Rectal smooth muscle tissue (tissue), 1 donor: Measurements from ENCODE around the gene PSMA4.

Source experiments
- H3K27ac ChIP-seq: one replicate; pipeline ENCODE4 v1.7.0; 2013; ENCODE audit warnings: low read depth, low read length, inconsistent platforms
- H3K27me3 ChIP-seq: one replicate; pipeline ENCODE4 v1.7.0; 2013; ENCODE audit warnings: low read length; ENCODE audit not compliant: control insufficient read depth, insufficient read depth
- H3K36me3 ChIP-seq: one replicate; pipeline ENCODE4 v1.7.0; 2013; ENCODE audit warnings: low read length; ENCODE audit not compliant: control insufficient read depth, insufficient read depth
- H3K4me1 ChIP-seq: one replicate; pipeline ENCODE4 v1.7.0; 2013; ENCODE audit warnings: low read length; ENCODE audit not compliant: control insufficient read depth, insufficient read depth
- H3K4me3 ChIP-seq: one replicate; pipeline ENCODE4 v1.7.0; 2013; ENCODE audit warnings: low read length
- H3K9ac ChIP-seq: one replicate; pipeline ENCODE4 v1.7.0; 2013; ENCODE audit warnings: low read length

PSMA4 gene

GRCh38 chr15:78561490-78561889, 21.2 kb downstream of the PSMA4 start:
- H3K27me3 ChIP-seq = no peaks in the 10 kb centered on the region
- H3K27ac ChIP-seq = no peak overlapping the region
- H3K4me1 ChIP-seq = peaks cover 2% of the 10 kb centered on the region
- no peak overlapping the region for H3K4me3 ChIP-seq
- no peak overlapping the region for H3K9ac ChIP-seq
- no peaks in the 10 kb centered on the region for H3K36me3 ChIP-seq

GRCh38 chr15:78563092-78563491, 22.8 kb downstream of the PSMA4 start:
- H3K4me1 ChIP-seq = peaks cover 2% of the 10 kb centered on the region
- H3K36me3 ChIP-seq = no peaks in the 10 kb centered on the region
- no peaks in the 10 kb centered on the region for H3K27me3 ChIP-seq
- no peak overlapping the region for H3K9ac ChIP-seq
- no peak overlapping the region for H3K27ac ChIP-seq
- H3K4me3 ChIP-seq = no peak overlapping the region

DNA sequence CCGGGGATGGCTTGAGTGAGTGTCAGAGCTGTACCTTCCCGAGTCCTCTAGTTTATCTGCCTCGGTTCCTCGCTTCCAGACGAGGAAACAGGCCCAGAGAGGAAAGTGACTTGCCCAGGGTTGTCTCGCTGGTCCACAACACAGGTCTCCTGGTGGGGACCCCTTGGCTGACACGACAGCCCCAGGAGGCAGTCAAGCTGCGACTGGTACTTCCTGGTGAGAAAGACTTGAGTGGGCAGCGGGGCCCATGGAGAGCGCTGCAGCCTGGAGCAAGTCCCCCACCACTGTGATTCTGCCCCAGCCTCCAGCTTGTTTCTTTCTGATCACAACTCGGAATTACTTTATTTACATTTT, 24.5 kb downstream of the PSMA4 start:
- no peak overlapping the region for H3K9ac ChIP-seq
- no peak overlapping the region for H3K27ac ChIP-seq
- H3K4me3 ChIP-seq = peak overlapping the region; percentile 60
- no peaks in the 10 kb centered on the region for H3K36me3 ChIP-seq
- peaks cover 2% of the 10 kb centered on the region for H3K4me1 ChIP-seq
- no peaks in the 10 kb centered on the region for H3K27me3 ChIP-seq

DNA sequence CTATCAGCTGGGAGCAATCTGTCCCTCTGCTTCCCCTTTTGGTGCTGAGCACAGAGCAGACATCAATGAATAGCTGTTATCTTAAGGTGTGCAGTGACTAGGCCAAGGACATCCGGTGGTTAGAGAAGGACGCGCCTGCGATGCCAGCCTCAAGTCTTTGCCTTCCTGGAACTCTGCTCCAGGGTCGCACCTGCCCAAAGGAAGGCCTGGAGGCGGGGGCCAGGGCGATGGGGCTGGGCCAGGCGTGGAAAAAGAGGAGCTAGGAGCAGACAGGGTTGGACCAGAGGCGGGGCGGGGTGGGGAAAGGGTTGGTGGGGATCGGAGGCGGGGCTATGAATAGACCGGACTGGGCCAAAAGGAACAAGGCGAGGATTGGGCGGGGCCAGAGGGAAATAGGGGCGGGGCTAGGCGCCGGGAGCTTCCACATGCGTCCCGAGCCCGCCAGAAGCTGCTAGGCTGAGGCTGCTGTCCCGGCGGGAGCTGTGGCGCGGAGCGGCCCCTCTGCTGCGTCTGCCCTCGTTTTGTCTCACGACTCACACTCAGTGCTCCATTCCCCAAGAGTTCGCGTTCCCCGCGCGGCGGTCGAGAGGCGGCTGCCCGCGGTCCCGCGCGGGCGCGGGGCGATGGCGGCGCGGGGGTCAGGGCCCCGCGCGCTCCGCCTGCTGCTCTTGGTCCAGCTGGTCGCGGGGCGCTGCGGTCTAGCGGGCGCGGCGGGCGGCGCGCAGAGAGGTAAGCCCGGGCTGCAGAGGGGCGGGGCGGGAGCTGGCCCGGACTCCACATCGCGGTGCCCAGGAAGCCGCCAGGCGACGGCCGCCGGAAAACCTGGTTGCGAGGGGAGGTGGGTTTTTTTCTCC, 25.1 kb downstream of the PSMA4 start, which contains the start of gene CHRNA5:
Gene CHRNA5 (plus strand): TSS at position 424 of the 854 bp plus-strand sequence. CDS start 200 bp downstream, at position 624.
- H3K9ac ChIP-seq = no peak within 1 kb of the TSS

DNA sequence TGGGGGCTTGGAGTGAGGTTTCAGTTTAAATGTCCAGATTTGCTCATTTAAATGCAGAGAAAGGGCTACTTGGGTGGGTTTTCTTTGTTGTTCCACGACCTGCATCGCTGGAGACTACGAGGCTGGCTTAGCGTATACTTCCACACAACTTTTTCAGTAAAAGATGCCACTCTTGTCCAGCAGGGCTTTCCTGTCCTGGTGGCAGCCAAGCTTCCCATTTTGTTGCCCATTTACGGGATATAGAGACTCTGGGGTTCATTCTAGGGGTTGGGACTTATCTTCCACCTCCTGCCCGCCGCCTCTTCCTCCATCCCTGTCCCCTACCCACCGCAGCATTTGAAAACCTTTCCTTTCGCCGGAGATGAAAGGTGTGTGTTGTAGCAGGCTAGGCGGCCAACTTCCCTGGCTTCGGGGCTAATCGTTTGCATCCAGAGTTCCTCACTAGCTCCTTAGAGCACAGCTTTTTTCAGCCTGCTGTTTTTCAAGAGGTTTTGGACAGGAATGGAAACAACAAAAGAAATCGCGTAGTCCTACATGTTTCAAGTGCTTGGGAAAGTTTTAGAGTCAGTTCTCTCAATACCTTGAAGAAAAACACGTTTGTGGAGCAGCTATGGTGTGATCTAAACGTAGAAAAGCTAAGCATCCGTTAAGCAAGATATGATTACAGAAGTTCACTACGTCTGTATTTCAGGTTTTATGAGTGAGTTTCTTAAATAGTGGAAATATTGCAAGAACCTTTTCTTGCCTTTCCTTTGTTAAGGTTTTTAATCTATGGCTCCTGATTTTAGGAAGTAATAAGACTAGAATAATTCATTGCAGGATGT, 25.9 kb downstream of the PSMA4 start:
- Histone ChIP-seq H3K4me1 (peaks cover 2% of the 10 kb centered on the region), H3K36me3 (no peaks in the 10 kb centered on the region), H3K9ac (no peak overlapping the region), H3K4me3 (peak overlapping the region; percentile 60), H3K27me3 (no peaks in the 10 kb centered on the region), H3K27ac (peak overlapping the region; percentile 2)

More for the DNA sequence above, 25.1 kb downstream of the PSMA4 start, which contains the start of gene CHRNA5:
- H3K27ac ChIP-seq = peak within 1 kb of the TSS; percentile 43
- no peaks in the 10 kb centered on the region for H3K27me3 ChIP-seq
- H3K36me3 ChIP-seq = no peaks in the 10 kb centered on the region
- H3K4me3 ChIP-seq = peak within 1 kb of the TSS; percentile 60
- H3K4me1 ChIP-seq = peaks cover 2% of the 10 kb centered on the region

DNA sequence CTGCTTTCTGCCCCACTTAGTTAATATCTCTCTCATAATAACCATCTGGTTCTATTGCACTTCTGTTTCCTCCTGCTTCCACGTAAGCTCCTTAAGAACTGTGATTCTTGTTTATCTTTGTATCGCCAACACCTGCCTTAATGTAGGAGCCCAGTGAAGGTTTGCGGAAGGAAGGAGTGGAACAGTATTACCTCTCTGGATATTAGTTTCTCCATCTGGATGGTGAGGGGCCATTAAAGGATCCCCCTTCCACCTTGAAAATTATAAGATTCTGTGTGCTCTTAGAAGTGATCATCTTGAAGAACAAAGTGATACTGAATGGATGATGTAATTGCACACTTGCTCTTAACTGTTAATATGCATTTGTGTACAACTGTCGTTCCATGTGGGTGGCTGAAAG, 27.3 kb downstream of the PSMA4 start:
- Histone ChIP-seq H3K27me3 (no peaks in the 10 kb centered on the region), H3K27ac (no peak overlapping the region), H3K36me3 (no peaks in the 10 kb centered on the region), H3K4me1 (peaks cover 2% of the 10 kb centered on the region), H3K4me3 (no peak overlapping the region), H3K9ac (no peak overlapping the region)

- H3K36me3 ChIP-seq = no peaks in the 10 kb centered on the region
- no peak overlapping the region for H3K9ac ChIP-seq
- no peaks in the 10 kb centered on the region for H3K27me3 ChIP-seq
- H3K27ac ChIP-seq = no peak overlapping the region
- H3K4me1 ChIP-seq = no peaks in the 10 kb centered on the region
- H3K4me3 ChIP-seq = no peak overlapping the region
Observed at GRCh38 chr15:78570710-78571109, 30.5 kb downstream of the PSMA4 start.

DNA sequence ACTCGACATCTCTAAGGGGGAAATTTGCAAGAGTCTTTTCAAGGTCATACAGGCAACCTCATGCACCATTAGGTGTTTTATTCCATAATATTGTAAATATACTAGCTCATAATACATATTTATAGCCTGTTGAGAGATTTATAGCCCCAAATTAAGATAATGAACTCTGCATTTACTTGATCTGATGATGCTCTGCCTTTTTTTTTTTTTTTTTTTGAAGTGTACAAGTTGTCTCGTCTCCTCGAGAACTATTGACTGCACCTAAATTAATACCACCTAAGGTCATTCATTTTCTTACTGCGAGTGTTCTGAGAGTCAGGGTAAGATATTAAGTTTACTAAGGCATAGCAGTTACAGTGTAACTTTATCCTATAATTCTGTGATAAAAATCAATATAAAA, 31.1 kb downstream of the PSMA4 start:
- H3K27me3 ChIP-seq = no peaks in the 10 kb centered on the region
- no peaks in the 10 kb centered on the region for H3K4me1 ChIP-seq
- H3K36me3 ChIP-seq = no peaks in the 10 kb centered on the region
- H3K4me3 ChIP-seq = no peak overlapping the region
- H3K27ac ChIP-seq = no peak overlapping the region
- no peak overlapping the region for H3K9ac ChIP-seq

DNA sequence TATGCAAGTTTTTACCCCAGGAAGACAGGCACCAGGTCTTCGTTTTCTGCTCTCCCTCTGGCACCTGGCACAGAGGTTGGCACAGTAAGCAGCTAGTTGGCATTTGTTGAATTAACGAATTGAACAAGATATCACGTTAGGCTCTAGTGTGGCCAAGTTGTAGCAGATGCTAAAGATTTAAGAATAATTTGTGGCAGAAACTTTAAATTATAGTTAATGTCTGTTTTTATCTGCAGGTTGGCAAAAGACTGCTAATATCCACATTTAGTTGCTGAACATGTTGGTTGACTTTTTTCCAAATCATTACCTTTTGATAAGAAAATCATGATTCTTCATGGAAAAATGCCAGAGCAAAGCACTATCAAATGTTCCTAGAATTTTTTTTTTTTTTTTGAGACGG, 33.2 kb downstream of the PSMA4 start:
- Histone ChIP-seq H3K9ac (no peak overlapping the region), H3K4me1 (no peaks in the 10 kb centered on the region), H3K36me3 (no peaks in the 10 kb centered on the region), H3K4me3 (no peak overlapping the region), H3K27me3 (no peaks in the 10 kb centered on the region), H3K27ac (no peak overlapping the region)

DNA sequence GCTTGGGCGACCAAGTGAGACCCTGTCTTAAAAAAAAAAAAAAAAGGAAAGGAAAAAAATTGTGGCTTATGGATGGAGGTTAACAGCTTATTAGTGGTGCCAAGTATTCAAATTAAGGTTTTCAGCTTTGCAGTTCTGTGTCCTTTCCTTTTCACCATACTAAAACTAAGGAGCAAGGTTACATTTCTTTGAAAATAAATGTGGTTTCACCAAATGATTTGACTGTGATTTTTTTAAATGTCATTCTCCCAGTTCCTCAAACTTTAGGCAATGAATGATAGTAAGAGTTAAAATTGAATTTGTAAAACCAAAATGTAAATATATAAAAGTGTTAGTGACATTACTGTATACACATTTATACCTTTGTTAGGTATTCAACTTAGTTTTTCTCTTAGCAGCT, 34.7 kb downstream of the PSMA4 start:
- H3K27me3 ChIP-seq = no peaks in the 10 kb centered on the region
- no peak overlapping the region for H3K27ac ChIP-seq
- no peak overlapping the region for H3K9ac ChIP-seq
- no peaks in the 10 kb centered on the region for H3K36me3 ChIP-seq
- H3K4me1 ChIP-seq = no peaks in the 10 kb centered on the region
- H3K4me3 ChIP-seq = no peak overlapping the region

GRCh38 chr15:78597583-78597982, 57.3 kb downstream of the PSMA4 start:
- Histone ChIP-seq H3K27me3 (no peaks in the 10 kb centered on the region), H3K9ac (no peak overlapping the region), H3K36me3 (no peaks in the 10 kb centered on the region), H3K4me1 (no peaks in the 10 kb centered on the region), H3K4me3 (no peak overlapping the region), H3K27ac (no peak overlapping the region)

DNA sequence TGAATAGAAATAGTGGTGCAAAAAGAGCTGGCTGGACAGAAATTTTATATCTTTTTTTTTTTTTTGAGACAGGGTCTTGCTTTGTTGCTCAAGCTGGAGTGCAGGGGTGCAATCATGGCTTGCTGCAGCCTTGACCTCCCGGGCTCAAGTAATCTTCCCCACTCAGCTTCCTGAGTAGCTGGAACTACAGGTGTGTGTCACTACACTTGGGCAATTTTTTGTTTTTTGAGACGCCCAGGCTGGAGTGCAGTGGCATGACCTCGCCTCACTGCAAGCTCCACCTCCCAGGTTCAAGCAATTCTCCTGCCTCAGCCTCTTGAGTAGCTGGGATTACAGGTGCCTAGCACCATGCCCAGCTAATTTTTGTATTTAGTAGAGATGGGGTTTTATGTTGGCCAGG, 58.1 kb downstream of the PSMA4 start:
- no peaks in the 10 kb centered on the region for H3K4me1 ChIP-seq
- no peak overlapping the region for H3K9ac ChIP-seq
- no peak overlapping the region for H3K4me3 ChIP-seq
- no peaks in the 10 kb centered on the region for H3K36me3 ChIP-seq
- H3K27ac ChIP-seq = no peak overlapping the region
- H3K27me3 ChIP-seq = no peaks in the 10 kb centered on the region
